ENCODE measurements around the gene FLNA. TPM values are rescaled to one million over a fixed set of nuclear protein-coding genes. Genes with fewer than 3 reads are reported as not detected.
A peak's percentile ranks its signal among the peaks of the same experiment; 100 is the strongest.

The FLNA gene
- total and polyA plus RNA-seq, 9 of the 15 experiments (the other 6 are each of a cell fraction or from before 2014, with no cell fraction given), result 6.2 to 735 (median 135) TPM

GRCh38 chrX:154397888-154398667 lies 23.6 kb upstream of the FLNA start, which contains the start of gene RPL10 (continued):
- TF ChIP-seq MGA (IDR thresholded peaks at IDR 0.05) (peak; percentile 88), E2F3 (CRISPR knock-in tag; IDR thresholded peaks at IDR 0.05) (0 out of 2 replicates have a peak, but pooled peaks have one; percentile 5), ZNF143 (CRISPR knock-in tag; IDR thresholded peaks at IDR 0.05) (no peak), YY1 (IDR thresholded peaks at IDR 0.05; ENCODE audit: borderline replicate concordance in 1 of 3, control insufficient read depth in 1 of 3, extremely low read depth in 1 of 3, insufficient read depth in 3 of 3, insufficient read length in 1 of 3, insufficient replicate concordance in 2 of 3, low read depth in 1 of 3, low read length in 2 of 3) (peak; percentile 2 to 89 (median 77)), ZNF134 (CRISPR knock-in tag; conservative IDR thresholded peaks at IDR 0.05) (no peak), PPARD (CRISPR knock-in tag; IDR thresholded peaks at IDR 0.05) (no peak), ATF7 (IDR thresholded peaks at IDR 0.05) (peak; percentile 83), NCOA4 (IDR thresholded peaks at IDR 0.05; ENCODE audit: partially characterized antibody) (no peak), GABPB1 (CRISPR knock-in tag; IDR thresholded peaks at IDR 0.05) (peak; percentile 85), RHOXF2B (CRISPR knock-in tag; conservative IDR thresholded peaks at IDR 0.05) (no peak), IRF1 (CRISPR knock-in tag; IDR thresholded peaks at IDR 0.05; ENCODE audit: borderline replicate concordance) (peak; percentile 81; the same call in 1 of the 2 replicates), RCOR1 (IDR thresholded peaks at IDR 0.05; ENCODE audit: borderline replicate concordance in 1 of 2, low read depth in 2 of 2, low read length in 2 of 2) (no peak), NR0B1 (IDR thresholded peaks at IDR 0.05; ENCODE audit: partially characterized antibody) (no peak)
